ENCODE measurements around the gene NT5C.
A peak's percentile ranks its signal among the peaks of the same experiment; 100 is the strongest.
"Not testable (repeated sequence)": the region's sequence is repeated elsewhere in the genome, so short reads cannot be mapped to it uniquely, and the experiment has no call there.

Gene NT5C

GRCh38 chr17:75131278-75132017 is at the start of gene NT5C:
Gene NT5C, minus strand, starts transcription at chr17:75131742. Its CDS starts 35 bp downstream, at chr17:75131707.
- no peak for DNase-seq

GRCh38 chr17:75181110-75181509 is 49.6 kb upstream of the NT5C start:
- DNase-seq: no peak

GRCh38 chr17:75178453-75178852 is 46.9 kb upstream of the NT5C start:
- no peak for DNase-seq

- DNase-seq: no peak
Measured at GRCh38 chr17:75176625-75177024, 45.1 kb upstream of the NT5C start.

- no peak for DNase-seq
Measured at GRCh38 chr17:75174996-75175395, 43.5 kb upstream of the NT5C start.

GRCh38 chr17:75173526-75173925 is 42.0 kb upstream of the NT5C start:
- DNase-seq: no peak

- no peak for DNase-seq
Measured at GRCh38 chr17:75168998-75169397, 37.5 kb upstream of the NT5C start.

- DNase-seq: not testable (repeated sequence)
Measured at GRCh38 chr17:75164606-75165005, 33.1 kb upstream of the NT5C start.

GRCh38 chr17:75163074-75163473 is 31.5 kb upstream of the NT5C start:
- DNase-seq: no peak

- no peak for DNase-seq
Measured at GRCh38 chr17:75160211-75160610, 28.7 kb upstream of the NT5C start.

GRCh38 chr17:75159196-75160031 is 27.9 kb upstream of the NT5C start:
- DNase-seq: no peak

GRCh38 chr17:75158480-75158879 is 26.9 kb upstream of the NT5C start:
- DNase-seq: not testable (repeated sequence)

- no peak for DNase-seq
Measured at GRCh38 chr17:75155191-75155601, 23.7 kb upstream of the NT5C start.

GRCh38 chr17:75154195-75155106 is 22.9 kb upstream of the NT5C start, which contains the start of gene JPT1:
Gene JPT1, minus strand, starts transcription at chr17:75154512. Its CDS starts 115 bp downstream, at chr17:75154397.
- DNase-seq: peak; percentile 77

GRCh38 chr17:75153780-75154194 is 22.2 kb upstream of the NT5C start:
- DNase-seq: no peak

GRCh38 chr17:75152922-75153779 is 21.6 kb upstream of the NT5C start:
- DNase-seq: peak; percentile 39

- DNase-seq: no peak
Measured at GRCh38 chr17:75152523-75152921, 21.0 kb upstream of the NT5C start.

- DNase-seq: no peak
Measured at GRCh38 chr17:75151930-75152329, 20.4 kb upstream of the NT5C start.

- DNase-seq: no peak
Measured at GRCh38 chr17:75147878-75148546, 16.5 kb upstream of the NT5C start.

GRCh38 chr17:75146592-75146991 is 15.1 kb upstream of the NT5C start:
- no peak for DNase-seq

GRCh38 chr17:75144816-75145512 is 13.4 kb upstream of the NT5C start:
- no peak for DNase-seq

All from NCI-H2029 treated with DMSO at 0.1 percent for 48 hours (cell line).